Right lobe of liver (tissue), 6 donors: Measurements from ENCODE around the gene SYNJ2. TPM values are rescaled to one million over a fixed set of nuclear protein-coding genes. Genes with fewer than 3 reads are reported as not detected.

ENCODE experiments used
- ATAC-seq, 4 donors: fragments of 200-7000 bp; cut with Tn5 transposase; one replicate each; pipeline ENCODE4 v1.9.1; 2020; ENCODE audit warnings: mild to moderate bottlenecking in 4 of 4, moderate library complexity in 4 of 4
- DNase-seq, 3 donors: peaks; one replicate each; pipeline ENCODE4 v3.0.0-alpha.2; 2020
- H3K27ac ChIP-seq, 3 donors: fragments of 200-600 bp; one replicate each; pipeline ENCODE4 v1.8.0; 2022
- H3K27me3 ChIP-seq, 2 donors: fragments of 200-600 bp; one replicate each; pipeline ENCODE4 v1.8.0; 2022
- H3K36me3 ChIP-seq, 4 donors: fragments of 200-600 bp; sonication (generic) in 1 of 4; one replicate each; pipeline versions ENCODE4 v1.5.1 to v1.8.0; 2017 to 2022; ENCODE audit warnings: control low read depth in 1 of 4
- H3K4me1 ChIP-seq, 4 donors: fragments of 200-600 bp; sonication (generic) in 1 of 4; one replicate each; pipeline versions ENCODE4 v1.5.1 to v1.8.0; 2017 to 2022; ENCODE audit warnings: control low read depth in 1 of 4
- H3K4me3 ChIP-seq, 3 donors: fragments of 200-600 bp; one replicate each; pipeline ENCODE4 v1.8.0; 2022
- H3K9me3 ChIP-seq, 4 donors: fragments of 200-600 bp; sonication (generic) in 1 of 4; one replicate each; pipeline versions ENCODE4 v1.5.1 to v1.8.0; 2017 to 2022; ENCODE audit warnings: control low read depth in 1 of 4
- CTCF ChIP-seq, 4 donors: fragments of 200-600 bp in 3 of 4; fragments of 450-650 bp in 1 of 4; IDR thresholded peaks; one replicate each; pipeline versions ENCODE4 v1.5.1 to v1.8.0; 2016 to 2022; ENCODE audit warnings: antibody characterized with exemption in 4 of 4, mild to moderate bottlenecking in 2 of 4
- POLR2A ChIP-seq: fragments of 450-650 bp; IDR thresholded peaks from one replicate; pipeline ENCODE4 v1.6.1; 2017; ENCODE audit warnings: antibody characterized with exemption, mild to moderate bottlenecking
- WGBS: methylation state at CpG from one replicate; pipeline ENCODE4 v1.1.6; 2018; ENCODE audit warnings: low coverage, low lambda C conversion rate; ENCODE audit not compliant: insufficient coverage; ENCODE audit errors: missing lambda C conversion rate; 5-methylcytosine and 5-hydroxymethylcytosine counted together
- intact Hi-C, 2 donors: fragments of 100-400 bp; cut with DNase I; formaldehyde crosslinking; loops; one replicate each; pipeline versions ENCODE4 v1.11.2 to v1.14.1; 2022
- total RNA-seq, 6 experiments: library from RNA; depleted of rRNA in 2 of 6; stranded (reverse); fragments of >200 nt in 2 of 6; fragmentation: NEBNext Ultra II Directional in 3 of 6; extraction: Animal tissue kit (Norgen Biotek cat#: 25700) in 3 of 6; gene quantifications; one replicate each; pipeline versions ENCODE4 v1.1.0 to v1.2.4, GENCODE V29; 2016 to 2023
- donor health status: DM: no; HTN: yes; CAD: no.
- donor health status: DM: no; HTN: no; CAD: no.
- donor health status: DM: no; HTN: no; CAD: no.
- donor health status: DM: no; HTN: yes; CAD: no.
- donor health status: DM: no; HTN: yes; CAD: no.

Gene SYNJ2
- total RNA-seq, 6 experiments from 2014 or later = 3.2 to 7.4 (median 4.2) TPM

- no peaks in the 10 kb centered on the region for H3K36me3 ChIP-seq
- DNase-seq (no peak), ATAC-seq (no peak)
- no peaks in the 10 kb centered on the region for H3K27me3 ChIP-seq
- no peaks in the 10 kb centered on the region for H3K4me1 ChIP-seq
- no peak for TF ChIP-seq POLR2A
- TF ChIP-seq CTCF (IDR thresholded peaks at IDR 0.05) = no peak
- intact Hi-C loops = loop anchor here (5.0 kb wide), 2 partner anchors 88 to 93 kb away; partner anchors contain the start of gene SYNJ2 (in 1 of the 2)
- H3K4me3 ChIP-seq = no peak overlapping the region
- H3K27ac ChIP-seq = no peak overlapping the region
- WGBS = 67% methylated on average over 2 of the region's 10 CpGs
- H3K9me3 ChIP-seq = no peaks in the 10 kb centered on the region
Observed at GRCh38 chr6:158070513-158070912, 88.8 kb downstream of the SYNJ2 start.

GRCh38 chr6:158071121-158072082 is 89.7 kb downstream of the SYNJ2 start:
- 77% methylated on average over 14 of the region's 34 CpGs for WGBS
- Histone ChIP-seq H3K27me3 (no peaks in the 10 kb centered on the region), H3K4me1 (no peaks in the 10 kb centered on the region), H3K36me3 (peaks cover 0 to 1% (median 0%) of the 10 kb centered on the region in 4 donors), H3K27ac (no peak overlapping the region), H3K4me3 (no peak overlapping the region), H3K9me3 (no peaks in the 10 kb centered on the region)
- intact Hi-C loops = loop anchor here (5.0 kb wide), 2 partner anchors 89 to 94 kb away; partner anchors contain the start of gene SYNJ2 (in 1 of the 2)
- TF ChIP-seq POLR2A (no peak), CTCF (IDR thresholded peaks at IDR 0.05) (no peak)
- DNase-seq (no peak), ATAC-seq (peak in 1 of 4 donors; percentile 22)

- H3K36me3 ChIP-seq = peaks cover 0 to 5% (median 0%) of the 10 kb centered on the region in 4 donors
Observed at GRCh38 chr6:158072083-158072721, 90.5 kb downstream of the SYNJ2 start.

More at GRCh38 chr6:158072083-158072721, 90.5 kb downstream of the SYNJ2 start:
- H3K27me3 ChIP-seq = no peaks in the 10 kb centered on the region
- WGBS = 21% methylated on average over 11 of the region's 16 CpGs
- intact Hi-C loops = loop anchor here (5.0 kb wide), 2 partner anchors 90 to 95 kb away; partner anchors contain the start of gene SYNJ2 (in 1 of the 2)
- no peaks in the 10 kb centered on the region for H3K4me1 ChIP-seq
- H3K9me3 ChIP-seq = no peaks in the 10 kb centered on the region
- TF ChIP-seq POLR2A (no peak), CTCF (IDR thresholded peaks at IDR 0.05) (peak; percentile 76 to 85 (median 78))
- no peak overlapping the region for H3K4me3 ChIP-seq
- DNase-seq (peak; percentile 70 to 75 (median 72)), ATAC-seq (peak; percentile 87 to 96 (median 90))
- H3K27ac ChIP-seq = no peak overlapping the region
